CD4-positive, alpha-beta T cell treated with Interleukin-15 for 4 hours (primary cell): Measurements from ENCODE around the gene LRFN5.
"Not testable (repeated sequence)": the region's sequence is repeated elsewhere in the genome, so short reads cannot be mapped to it uniquely, and the experiment has no call there.

Source experiments
- DNase-seq: peaks from one replicate; pipeline ENCODE4 v3.0.0-alpha.2; 2020; ENCODE audit warnings: low spot score

Gene LRFN5

DNA sequence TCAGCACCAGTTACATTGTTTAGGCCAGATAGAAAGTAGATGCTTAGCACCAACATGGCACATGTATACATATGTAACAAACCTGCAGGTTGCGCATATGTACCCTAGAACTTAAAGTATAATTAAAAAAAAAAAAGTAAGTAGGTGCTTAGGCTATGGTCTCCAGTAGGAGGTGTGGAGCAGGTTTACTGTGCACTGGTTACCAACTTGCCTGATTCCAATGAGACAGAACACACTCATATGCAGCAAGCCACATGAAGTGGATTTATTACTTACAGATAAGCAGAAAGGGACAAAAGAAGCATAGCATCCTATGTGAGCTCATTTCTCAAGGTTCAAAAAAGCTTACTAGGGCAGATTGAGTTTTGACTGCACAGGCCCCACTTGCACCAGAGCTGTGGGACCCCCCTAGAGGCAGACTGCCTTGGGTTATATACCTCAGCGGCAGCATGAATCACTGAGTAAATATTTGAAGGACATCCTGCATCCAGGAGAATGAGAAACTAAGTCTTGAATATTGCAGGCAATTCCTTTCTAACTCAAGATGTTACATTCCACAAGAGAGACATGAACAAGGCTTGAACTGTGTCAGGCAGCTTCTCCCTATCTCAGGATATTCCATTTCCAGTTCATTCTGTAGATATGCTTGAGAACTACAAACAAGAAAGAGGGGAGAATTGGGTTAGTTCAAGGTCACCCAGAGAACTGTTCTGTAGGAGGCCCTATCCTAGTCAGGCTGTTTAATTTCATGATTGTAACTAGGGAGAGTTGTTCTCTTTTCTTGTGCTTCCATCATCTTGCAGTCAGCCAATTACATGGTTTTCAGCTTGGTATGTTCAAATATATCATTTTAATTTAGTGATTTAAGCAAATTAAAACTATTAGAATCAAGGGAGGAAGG is 30.1 kb downstream of the LRFN5 start:
- no peak for DNase-seq

DNA sequence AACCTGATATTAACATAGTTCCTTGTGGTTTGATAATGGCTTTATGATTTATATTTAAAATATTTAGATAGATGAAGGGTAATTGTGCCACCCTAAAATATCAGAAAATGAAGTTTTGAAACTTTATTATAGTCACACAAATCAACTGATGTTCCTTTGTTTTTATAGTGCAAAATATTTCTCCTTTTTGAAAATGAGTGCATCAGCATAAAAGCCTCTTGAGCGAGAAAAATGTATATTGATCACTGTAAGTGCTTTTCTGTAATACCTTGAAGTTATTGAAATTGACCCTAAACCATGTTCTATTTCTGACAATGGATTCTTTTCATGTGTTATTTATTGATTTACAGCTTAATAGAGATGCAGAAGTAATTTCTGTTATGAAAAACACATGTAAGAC is 35.0 kb downstream of the LRFN5 start:
- DNase-seq, result no peak

DNA sequence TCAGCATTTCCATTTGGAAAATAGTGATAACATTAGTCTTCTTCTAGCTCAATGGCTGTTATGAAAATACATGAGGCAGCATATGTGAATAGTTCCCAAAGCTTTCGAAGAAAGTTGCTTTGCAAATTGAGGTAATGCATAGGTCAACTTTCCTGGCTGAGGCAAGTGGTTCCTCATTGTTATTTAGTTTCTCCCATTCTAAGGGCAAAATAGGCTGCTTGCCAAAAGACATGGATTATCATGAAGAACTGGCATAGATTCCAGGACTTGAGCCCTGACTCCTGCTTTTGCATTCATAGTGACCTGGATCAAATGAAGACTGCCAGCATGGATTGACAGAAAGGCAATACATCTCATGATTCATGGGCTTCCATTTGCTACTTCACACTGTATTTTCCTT is 35.7 kb downstream of the LRFN5 start:
- no peak for DNase-seq

DNA sequence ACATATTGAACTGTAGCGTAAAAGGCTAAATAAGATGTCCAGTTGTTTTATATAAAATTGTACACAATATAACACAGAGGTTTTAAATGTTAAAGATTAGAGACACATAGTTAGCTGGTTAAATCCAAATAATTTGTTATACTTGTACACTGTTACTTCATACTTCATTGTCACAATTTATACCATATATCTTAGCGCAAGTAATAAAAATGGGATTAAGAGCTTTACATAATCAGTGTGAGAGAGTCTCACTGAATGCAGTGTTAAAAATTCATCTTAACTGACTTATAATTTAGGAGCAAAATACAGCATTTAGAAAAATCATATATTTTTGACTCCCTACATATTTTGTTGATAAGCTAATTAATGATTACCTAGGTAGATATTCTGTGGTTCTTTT is 36.1 kb downstream of the LRFN5 start:
- DNase-seq, result no peak

DNA sequence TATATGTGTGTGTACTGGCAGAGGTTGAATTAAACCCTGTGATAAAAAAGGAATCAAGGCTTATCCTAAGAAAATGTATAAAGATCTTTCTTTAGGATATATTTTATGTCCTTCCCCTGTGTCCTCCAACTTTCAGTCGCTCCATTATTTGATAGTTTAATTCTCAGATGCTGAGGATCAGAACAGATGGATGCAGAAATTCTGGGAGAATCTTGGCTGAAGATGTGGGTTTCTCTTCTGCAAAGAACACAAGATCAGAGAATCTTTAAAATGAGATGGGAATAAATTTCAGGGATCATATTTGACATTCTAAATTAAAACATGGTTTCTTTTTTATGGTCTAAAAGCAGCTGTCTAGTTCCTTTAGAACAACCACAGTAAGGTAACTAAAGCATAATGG is 37.9 kb downstream of the LRFN5 start:
- no peak for DNase-seq

DNA sequence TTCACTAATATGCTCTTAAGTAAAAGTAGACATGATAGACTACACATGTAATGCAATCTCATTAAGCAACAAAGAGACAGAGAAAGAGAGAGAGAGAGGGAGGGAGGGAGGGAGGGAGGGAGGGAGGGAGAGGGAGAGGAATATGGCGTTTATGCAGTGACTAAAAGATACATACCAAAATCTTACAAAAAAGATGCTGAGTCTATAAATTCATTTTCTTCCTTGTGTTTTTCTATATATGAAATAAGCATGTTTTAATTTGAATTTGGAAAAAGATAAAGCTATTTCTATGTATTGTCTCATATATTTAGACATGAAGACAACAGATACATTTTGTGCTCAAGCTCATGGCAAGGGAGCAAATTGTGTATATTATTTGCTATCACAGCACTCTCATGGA is 44.1 kb downstream of the LRFN5 start:
- no peak for DNase-seq

DNA sequence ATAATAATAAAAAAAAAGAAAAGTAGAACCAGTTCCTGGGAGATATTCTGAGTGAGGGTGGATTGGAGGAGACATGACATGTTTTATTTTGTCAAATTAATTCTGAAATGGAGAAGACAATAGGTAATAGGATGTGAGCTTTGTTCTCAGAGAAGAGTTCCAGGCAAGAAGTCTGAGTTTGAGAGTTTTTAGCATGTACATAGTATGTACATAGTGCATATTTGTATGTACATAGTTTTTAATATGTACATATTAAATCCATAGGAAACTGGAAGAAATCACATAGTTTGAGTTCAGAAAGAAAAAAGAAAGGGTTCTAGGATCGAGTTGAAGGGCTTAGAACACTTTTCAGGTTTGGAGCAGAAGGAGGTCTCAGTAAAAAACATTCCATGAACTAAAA is 47.5 kb downstream of the LRFN5 start:
- DNase-seq, result no peak

DNA sequence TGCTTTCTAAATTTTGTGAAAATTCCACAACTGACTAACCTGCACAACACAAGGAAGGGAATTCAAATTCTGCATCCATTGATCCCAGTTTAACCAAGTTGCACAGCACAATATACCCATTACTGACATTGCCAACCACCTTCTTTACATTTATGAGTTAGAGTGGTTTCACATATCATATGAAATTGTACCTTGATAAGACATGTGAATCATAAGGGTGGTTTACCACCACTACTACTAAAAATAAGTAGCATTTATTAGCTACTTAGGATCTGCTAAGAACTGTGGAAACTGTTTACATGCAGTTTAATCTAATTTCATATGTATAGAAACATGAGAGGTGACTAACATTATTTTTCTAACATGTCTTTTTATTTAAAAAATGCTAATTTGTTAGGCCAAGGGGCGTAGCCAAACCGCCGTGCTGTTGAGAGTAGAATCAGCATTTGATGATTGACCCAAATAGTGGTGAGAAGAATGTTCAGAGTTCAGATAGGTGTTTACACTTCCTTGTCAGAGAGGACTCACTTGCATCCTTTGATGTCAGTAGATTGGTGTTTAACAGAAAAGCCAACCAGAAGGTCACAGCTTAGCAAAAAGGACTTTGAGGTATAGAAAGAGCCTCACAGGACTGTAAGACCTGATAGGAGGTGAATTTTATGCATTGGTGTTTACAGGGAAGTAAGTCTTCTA is 56.2 kb downstream of the LRFN5 start:
- no peak for DNase-seq

DNA sequence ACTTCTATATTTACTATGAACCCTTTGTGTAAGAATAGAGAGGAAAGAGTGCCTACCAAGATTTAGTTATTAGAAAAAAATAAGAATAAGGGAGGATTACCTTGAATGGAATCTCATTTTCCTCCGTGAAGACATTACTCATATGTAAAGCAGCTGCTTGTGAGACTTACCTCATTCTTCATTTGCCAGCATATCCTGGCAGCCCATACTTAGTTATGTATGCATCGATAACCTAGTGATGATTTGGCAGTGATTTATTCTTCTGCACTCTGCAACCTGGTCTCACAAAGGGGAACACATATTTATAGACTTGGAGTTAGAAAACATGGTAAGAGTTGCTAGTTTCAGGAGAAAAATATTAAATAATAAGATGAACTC is 56.8 kb downstream of the LRFN5 start:
- no peak for DNase-seq

DNA sequence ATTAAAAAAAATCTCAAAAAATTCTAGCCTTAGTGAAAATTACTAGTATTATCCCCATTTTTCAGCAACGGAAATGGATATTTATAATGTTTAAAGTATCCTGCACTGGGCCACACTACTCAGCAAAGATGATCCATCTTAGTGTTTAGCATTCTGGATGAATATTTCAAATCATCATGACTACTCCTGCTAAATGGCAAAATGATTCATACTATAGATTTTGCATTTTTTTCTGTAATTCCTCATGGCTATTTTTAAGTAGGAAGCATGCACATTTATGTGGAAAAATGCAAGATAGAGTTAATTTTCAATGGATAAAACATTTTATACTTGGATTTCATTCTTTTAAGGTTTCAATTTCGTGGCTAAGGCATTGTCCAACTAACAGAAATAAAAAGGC is 59.6 kb downstream of the LRFN5 start:
- DNase-seq, result no peak

DNA sequence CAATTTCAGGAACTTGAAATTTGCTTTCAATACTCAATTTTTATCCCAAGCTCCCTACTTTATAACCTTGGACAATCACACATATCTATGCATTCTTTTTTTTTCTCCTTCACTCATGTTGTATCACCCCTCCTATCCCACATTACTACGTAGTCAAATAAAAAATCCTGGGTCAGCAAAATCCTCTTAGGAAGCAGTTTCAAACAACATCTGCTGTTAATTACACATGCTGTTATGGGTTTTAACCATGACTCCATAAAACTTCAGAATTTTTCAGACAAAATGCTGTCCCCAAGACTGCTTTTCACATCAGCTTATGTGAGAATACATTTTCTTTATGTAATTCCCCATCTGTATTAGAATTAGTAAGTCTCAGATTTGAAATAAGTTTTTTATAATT is 61.7 kb downstream of the LRFN5 start:
- DNase-seq, result no peak

DNA sequence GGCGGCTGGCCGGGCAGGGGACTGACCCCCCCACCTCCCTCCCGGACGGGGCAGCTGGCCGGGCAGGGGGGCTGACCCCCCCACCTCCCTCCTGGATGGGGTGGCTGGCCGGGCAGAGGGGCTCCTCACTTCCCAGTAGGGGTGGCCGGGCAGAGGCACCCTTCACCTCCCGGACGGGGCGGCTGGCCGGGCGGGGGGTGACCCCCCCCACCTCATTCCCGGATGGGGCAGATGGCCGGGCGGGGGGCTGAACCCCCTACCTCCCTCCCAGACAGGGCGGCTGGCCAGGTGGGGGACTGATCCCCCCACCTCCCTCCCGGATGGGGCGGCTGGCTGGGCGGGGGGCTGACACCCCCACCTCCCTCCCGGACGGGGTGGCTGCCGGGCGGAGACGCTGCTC is 66.9 kb downstream of the LRFN5 start:
- DNase-seq, result not testable (repeated sequence)

DNA sequence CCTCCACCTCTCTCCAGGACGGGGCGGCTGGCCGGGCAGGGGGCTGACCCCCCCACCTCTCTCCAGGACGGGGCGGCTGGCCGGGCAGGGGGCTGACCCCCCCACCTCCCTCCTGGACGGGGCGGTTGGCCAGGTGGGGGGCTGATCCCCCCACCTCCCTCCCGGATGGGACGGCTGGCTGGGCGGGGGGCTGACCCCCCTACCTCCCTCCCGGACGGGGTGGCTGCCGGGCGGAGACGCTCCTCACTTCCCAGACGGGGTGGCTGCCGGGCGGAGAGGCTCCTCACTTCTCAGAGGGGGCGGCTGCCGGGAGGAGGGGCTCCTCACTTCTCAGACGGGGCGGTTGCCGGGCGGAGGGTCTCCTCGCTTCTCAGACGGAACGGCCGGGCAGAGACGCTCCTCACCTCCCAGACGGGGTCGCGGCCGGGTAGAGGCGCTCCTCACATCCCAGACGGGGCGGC is 67.9 kb downstream of the LRFN5 start:
- DNase-seq, result not testable (repeated sequence)

DNA sequence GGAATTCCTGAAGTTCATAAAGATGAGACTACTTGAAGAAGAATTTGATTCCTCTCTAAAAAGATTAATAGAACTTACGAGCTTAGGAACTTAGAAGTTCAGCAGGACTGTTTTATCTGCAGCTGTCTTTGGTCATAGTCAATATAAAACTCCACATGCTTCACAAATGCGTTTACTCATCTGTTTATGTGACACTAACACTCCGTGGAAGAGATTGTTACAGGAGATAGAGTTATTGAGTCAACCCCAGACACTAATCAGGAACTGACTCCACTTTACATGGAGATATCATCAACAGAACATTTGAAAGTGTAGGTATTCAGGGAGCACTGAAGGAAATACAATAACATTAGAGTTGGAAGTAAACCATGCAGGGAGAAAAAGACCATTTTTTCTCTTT is 92.8 kb downstream of the LRFN5 start:
- no peak for DNase-seq

DNA sequence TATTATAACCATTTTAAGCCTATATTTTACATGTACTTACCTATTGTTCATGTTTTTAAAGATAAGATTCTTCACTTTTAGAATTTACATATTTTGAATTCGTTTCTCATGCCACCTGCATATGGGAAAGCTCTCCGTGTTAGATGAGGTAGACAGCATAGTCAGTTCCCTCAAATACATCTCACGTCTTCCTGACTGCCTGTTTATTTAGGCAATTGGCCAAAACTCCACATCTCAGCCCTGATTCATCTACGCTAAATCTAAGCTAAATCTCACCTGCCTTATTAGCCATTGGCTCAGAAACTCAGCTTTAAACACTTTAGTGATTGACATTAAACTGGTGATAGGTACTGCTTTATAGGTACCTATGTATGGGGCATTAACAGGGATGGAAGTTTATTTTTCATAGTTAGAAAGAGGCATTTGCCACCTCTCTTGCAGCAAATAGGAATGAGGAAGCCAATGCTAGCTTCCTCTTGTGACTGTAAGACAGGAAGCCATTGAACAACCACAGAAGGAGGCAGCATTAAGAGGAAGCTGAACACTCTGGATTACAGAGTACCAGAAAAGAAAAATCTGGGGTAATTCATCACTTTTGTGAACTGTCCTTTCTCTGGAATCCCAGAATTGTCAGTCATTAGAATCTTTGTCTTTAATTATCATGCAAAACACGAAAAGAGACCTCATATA is 111.9 kb downstream of the LRFN5 start:
- DNase-seq, result no peak

DNA sequence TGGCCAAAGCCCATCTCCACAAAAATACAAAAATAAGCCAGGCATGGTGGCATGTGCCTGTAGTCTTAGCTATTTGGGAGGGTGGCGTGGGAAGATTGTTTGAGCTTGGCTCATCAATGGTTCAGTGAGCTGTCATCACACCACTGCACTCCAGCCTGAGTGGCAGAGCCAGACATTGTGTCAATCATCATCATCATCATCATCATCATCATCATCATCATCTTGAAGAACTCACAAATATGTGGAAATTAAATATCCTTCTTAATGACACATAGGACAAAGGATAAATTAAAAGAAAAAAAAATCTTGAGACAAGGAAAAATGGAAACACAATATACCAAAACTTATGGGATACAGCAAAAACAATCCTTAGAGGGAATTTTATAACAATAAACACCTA is 132.5 kb downstream of the LRFN5 start:
- DNase-seq, result no peak

DNA sequence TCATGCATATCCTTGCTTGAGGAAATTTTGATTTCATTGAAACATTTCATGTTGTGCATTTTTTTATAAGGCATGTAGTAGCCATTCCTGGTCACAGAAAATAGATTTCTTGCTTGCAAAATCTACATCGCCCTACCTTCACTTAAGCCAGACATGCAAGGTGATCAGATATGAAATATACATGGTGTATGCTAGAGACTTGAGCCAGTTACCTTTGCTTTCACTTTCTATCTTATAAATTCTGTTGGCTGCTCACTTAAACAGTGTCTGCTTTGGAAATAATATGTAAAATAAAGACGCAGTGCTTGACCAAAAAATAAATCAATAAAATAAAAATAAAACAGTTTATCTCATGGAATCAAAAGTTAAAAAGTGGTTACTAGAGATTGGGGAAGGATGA is 136.5 kb downstream of the LRFN5 start:
- no peak for DNase-seq

DNA sequence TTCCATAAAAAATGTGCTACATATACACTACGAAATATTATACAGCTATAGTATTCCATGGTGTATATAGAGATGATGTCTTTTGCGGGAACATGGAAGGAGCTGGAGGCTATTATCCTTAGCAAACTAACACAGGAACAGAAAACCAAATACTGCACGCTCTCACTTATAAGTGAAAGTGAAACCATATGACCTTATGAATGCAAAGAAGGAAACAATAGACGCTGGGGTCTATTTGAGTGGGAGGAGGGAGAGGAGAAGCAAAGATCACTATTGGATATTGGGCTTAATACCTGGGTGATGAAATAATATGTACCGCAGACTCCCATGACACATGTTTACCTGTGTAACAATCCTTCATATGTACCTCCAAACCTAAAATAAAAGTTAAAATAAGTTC is 142.8 kb downstream of the LRFN5 start:
- DNase-seq, result peak; percentile 21

DNA sequence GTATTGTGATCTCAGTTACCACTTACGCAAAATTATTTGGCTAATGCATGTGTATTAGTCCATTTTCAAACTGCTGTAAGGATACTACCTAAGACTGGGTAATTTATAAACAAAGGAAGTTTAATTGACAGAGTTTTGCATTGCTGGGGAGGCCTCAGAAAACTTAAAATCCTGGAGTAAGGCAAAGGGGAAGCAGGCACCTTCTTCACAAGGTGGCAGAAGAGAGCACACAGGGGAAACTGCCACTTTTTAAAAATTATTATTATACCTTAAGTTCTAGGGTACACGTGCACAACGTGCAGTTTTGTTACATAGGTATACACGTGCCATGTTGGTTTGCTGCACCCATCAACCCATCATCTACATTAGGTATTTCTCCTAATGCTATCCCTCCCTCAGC is 143.9 kb downstream of the LRFN5 start:
- DNase-seq, result not testable (repeated sequence)

DNA sequence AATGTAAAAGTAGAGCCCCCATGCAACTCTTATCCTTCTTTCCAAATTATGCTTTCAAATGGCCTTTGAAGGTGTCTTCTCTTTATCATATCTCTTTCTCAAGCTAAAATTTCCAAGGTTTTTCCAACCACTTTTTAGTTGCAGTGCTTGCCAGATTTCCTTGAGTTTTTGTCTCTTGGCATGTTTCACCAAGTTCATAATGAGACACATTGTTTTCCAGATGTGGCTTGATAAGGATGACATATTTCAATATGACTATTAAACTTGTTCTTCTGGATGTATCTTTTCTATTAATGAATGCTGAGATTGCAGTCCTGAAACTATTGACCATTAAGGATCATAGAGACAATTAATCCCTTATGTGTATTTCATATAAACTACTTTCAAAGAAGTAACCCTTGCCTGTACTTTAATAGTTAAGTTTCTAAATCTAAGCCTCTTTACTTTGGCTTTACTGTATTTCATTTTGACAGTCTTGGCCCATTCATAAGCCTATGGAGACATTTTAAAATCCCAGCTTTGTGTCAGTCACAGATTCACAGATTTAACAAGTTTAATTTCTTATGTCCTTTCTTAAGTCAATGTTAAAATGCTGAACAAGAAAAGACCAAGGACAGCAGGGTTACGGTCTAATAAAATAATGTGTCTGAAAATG is 151.5 kb downstream of the LRFN5 start:
- DNase-seq, result no peak

DNA sequence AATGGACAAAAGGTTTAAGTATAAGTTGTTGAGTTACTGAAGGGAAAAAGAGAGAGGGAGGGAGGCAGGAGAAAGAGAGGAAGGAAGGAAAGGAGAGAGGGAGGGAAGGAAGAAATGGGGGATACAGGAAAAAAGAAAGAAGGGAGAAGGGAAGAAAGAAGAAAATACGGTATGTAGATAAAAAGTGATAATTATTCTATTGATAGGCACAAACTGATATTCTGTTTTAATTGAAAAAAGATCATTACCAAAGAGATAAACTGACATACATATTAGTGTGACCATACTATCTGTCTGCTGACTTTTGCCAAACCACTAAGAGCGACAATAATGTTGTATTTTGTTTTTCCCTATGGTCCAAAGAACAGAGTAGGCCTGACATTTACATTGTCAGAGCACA is 154.5 kb downstream of the LRFN5 start:
- no peak for DNase-seq

DNA sequence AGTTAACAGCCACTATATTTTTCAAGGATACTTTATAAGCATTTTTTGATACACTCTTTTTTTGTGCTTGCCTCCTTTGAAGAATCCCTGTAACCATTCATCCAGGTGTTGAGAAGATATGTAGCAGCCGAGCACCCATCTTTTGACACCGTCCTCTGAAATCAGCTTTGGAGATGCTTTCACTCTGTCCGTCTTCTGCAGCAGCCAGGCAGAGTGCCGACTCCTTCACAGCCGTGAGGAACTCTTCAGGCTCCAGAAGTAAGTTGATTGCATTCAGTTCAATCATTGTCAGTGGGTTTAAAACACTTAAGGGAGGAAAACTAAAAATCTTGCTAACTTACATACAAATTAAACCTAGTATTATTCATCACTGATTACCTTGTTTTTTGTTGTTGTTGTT is 160.1 kb downstream of the LRFN5 start:
- no peak for DNase-seq
